Nephron progenitor cell (in vitro differentiated cells): Measurements from ENCODE around the gene WEE1.

Experiments
- DNase-seq: peaks from one replicate; pipeline ENCODE4 v3.0.0; 2021
- H3K27ac Mint-ChIP-seq: 2 replicates; pipeline ENCODE4 v1.8.0; 2021; ENCODE audit warnings: mild to moderate bottlenecking, moderate library complexity, mixed read lengths
- H3K27me3 Mint-ChIP-seq: 2 replicates; pipeline ENCODE4 v1.8.0; 2021; ENCODE audit warnings: mild to moderate bottlenecking, low read depth, mixed read lengths; ENCODE audit not compliant: poor library complexity
- H3K36me3 Mint-ChIP-seq: 2 replicates; pipeline ENCODE4 v1.8.0; 2021; ENCODE audit warnings: low read depth, mixed read lengths
- H3K4me1 Mint-ChIP-seq: 2 replicates; pipeline ENCODE4 v1.8.0; 2021; ENCODE audit warnings: mixed read lengths
- H3K4me3 Mint-ChIP-seq: 2 replicates; pipeline ENCODE4 v1.8.0; 2021; ENCODE audit warnings: mild to moderate bottlenecking, moderate library complexity, mixed read lengths
- H3K9me3 Mint-ChIP-seq: 2 replicates; pipeline ENCODE4 v1.8.0; 2021; ENCODE audit warnings: mild to moderate bottlenecking, moderate library complexity, mixed read lengths
- CTCF ChIP-seq: fragments of 200-600 bp; sonication (generic); IDR thresholded peaks from 2 replicates; pipeline ENCODE4 v1.5.0; 2021; ENCODE audit warnings: antibody characterized with exemption

The WEE1 gene

GRCh38 chr11:9573052-9573774 is at the start of gene WEE1:
WEE1 (plus strand) TSS chr11:9573670; CDS start chr11:9573934, 264 bp downstream.
- peaks cover 78% of the 10 kb centered on the region for H3K4me1 Mint-ChIP-seq
- peak within 1 kb of the TSS; percentile 97 for H3K27ac Mint-ChIP-seq
- peaks cover 20% of the 10 kb centered on the region for H3K36me3 Mint-ChIP-seq

GRCh38 chr11:9524001-9524400 is 49.5 kb upstream of the WEE1 start:
- Mint-ChIP-seq H3K27me3 (no peaks in the 10 kb centered on the region), H3K9me3 (no peaks in the 10 kb centered on the region), H3K36me3 (peaks cover 59% of the 10 kb centered on the region), H3K4me1 (peaks cover 6% of the 10 kb centered on the region), H3K27ac (peak overlapping the region; percentile 86), H3K4me3 (no peak overlapping the region)
- DNase-seq = no peak
- TF ChIP-seq CTCF = no peak

More at GRCh38 chr11:9573052-9573774, at the start of gene WEE1:
- Mint-ChIP-seq H3K9me3 (no peaks in the 10 kb centered on the region), H3K4me3 (peak within 1 kb of the TSS; percentile 93), H3K27me3 (peaks cover 3% of the 10 kb centered on the region)
- DNase-seq = peak; percentile 97
- no peak for TF ChIP-seq CTCF

GRCh38 chr11:9525116-9525515 is 48.4 kb upstream of the WEE1 start:
- H3K27me3 Mint-ChIP-seq = no peaks in the 10 kb centered on the region
- TF ChIP-seq CTCF = no peak
- peaks cover 17% of the 10 kb centered on the region for H3K4me1 Mint-ChIP-seq
- H3K36me3 Mint-ChIP-seq = peaks cover 52% of the 10 kb centered on the region
- H3K9me3 Mint-ChIP-seq = no peaks in the 10 kb centered on the region
- no peak overlapping the region for H3K4me3 Mint-ChIP-seq
- no peak overlapping the region for H3K27ac Mint-ChIP-seq
- DNase-seq = no peak

- no peak for TF ChIP-seq CTCF
- no peak overlapping the region for H3K4me3 Mint-ChIP-seq
- peaks cover 35% of the 10 kb centered on the region for H3K36me3 Mint-ChIP-seq
- no peak for DNase-seq
- H3K27me3 Mint-ChIP-seq = peaks cover 3% of the 10 kb centered on the region
- peaks cover 24% of the 10 kb centered on the region for H3K4me1 Mint-ChIP-seq
- no peak overlapping the region for H3K27ac Mint-ChIP-seq
- no peaks in the 10 kb centered on the region for H3K9me3 Mint-ChIP-seq
Observed at GRCh38 chr11:9527481-9528135, 45.9 kb upstream of the WEE1 start.

GRCh38 chr11:9528136-9528501 is 45.4 kb upstream of the WEE1 start:
- Mint-ChIP-seq H3K36me3 (peaks cover 31% of the 10 kb centered on the region), H3K27me3 (peaks cover 3% of the 10 kb centered on the region), H3K9me3 (no peaks in the 10 kb centered on the region), H3K27ac (no peak overlapping the region), H3K4me3 (no peak overlapping the region), H3K4me1 (peaks cover 26% of the 10 kb centered on the region)
- TF ChIP-seq CTCF = no peak
- DNase-seq = no peak
